Fibroblast of skin of scalp (primary cell): ENCODE results near the gene HLA-DPA1.

Source experiments
- DNase-seq: peaks from one replicate; pipeline ENCODE4 v3.0.0-alpha.2; 2013

The HLA-DPA1 gene

DNA sequence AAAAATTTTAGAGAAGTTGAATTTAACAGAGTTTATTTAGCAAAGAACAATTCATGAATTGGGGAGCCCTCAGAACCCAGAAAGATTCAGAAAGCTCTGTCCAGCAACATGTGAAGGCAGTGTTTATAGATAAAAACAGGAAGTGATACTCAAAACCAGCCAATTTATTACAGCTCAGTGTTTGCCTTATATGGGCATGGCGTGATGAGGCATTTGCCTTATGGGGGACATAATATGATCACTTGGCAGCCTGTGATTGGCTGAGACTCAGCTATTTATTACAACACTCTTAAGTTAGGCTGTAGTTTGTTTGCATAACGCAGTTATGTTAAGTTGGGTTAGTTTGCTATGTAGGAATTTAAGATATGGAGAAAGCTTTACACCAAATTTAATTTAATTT is 11.5 kb downstream of the HLA-DPA1 start:
- peak; percentile 30 for DNase-seq

GRCh38 chr6:33057222-33058150 is 16.0 kb downstream of the HLA-DPA1 start:
- DNase-seq, result no peak

DNA sequence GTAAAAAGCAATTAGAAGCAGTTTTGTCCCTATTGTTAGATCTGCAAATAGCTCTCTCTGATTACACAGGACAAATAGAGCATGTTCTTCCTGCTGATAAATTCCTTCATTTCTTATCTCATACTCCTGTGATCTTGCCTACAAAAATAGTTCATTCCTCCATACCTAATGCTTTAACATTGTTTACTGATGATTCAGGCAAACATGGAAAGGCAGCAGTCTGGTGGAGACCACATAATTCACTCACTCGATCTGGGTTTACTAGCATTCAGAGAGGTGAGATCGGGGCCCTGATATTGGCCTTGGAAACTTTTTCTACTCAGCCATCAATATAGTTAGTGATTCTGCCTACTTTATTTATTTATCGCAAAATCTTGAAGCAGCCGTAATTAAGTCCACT is 20.2 kb downstream of the HLA-DPA1 start:
- peak; percentile 12 for DNase-seq

GRCh38 chr6:33052627-33053026 is 20.8 kb downstream of the HLA-DPA1 start:
- DNase-seq, result no peak

- no peak for DNase-seq
Measured at GRCh38 chr6:33050014-33050810, 23.2 kb downstream of the HLA-DPA1 start.

DNA sequence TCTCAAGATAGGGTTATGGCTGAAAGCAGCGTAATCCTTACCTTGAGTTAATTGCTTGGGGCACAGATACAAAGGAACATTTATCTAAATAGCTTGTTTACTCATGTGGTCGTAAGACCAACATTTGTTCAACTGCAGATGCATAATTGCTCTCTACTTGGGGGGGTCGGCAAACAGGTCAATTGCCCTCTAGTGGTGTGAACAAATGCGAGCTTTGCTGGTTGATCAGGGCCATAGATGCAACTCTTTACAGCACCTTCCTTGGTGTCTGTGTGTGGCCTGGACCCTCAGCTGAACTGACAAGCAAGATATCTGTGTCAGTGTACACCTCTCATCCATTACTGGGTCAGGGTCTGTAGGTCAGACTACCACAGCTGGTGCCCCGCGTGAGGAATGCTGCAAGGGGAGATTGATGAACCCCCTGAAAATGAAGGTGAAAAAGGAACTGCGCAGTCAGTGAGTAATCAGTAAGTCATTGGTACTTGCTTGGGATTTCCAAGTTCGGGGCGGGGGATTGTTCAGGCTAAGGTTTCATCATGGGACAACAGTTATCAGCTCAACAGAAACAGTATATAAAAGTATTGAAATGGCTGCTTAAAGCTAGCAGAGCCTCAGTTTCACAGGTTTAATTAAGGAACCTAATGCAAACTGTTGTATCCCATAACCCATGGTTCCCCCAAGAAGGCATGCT is 24.0 kb downstream of the HLA-DPA1 start:
- DNase-seq, result no peak

- no peak for DNase-seq
Measured at GRCh38 chr6:33040157-33040556, 33.3 kb downstream of the HLA-DPA1 start.

DNA sequence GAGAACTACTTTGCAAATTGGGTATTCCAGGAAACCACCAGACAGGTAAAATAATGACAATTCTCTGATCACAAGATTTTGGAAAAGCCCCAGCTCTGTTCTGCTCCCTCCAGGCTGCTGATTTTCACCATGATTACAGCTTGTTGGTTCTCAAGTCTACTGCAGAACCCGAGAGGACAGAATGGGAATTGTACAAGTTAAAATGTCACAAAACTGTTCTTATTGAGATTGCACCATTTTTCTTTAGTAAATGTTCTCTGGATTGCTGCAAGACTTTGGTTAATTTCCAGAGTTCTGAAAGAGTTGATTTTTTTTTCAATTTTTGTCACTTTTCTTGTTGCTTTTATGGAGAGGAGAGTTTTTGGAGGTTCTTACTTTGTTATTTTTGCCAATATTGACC is 36.9 kb downstream of the HLA-DPA1 start:
- DNase-seq, result no peak

DNA sequence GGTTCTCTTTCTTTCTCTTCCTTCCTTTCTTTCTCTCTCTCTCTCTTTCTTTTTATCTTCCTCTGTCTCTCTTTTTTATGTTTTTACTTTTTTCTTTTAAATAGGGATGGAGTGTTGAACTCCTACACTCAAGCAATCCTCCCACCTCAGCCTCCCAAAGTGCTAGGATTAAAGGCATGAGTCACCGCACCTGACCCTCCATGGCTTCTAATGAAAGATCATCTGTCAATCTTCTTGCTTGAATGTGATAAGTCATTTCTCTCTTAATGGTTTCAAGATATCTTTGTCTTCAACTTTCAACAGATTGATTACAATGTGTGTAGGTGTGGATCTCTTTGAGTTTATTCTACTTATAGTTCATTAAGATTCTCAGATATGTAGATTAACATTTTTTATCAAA is 38.9 kb downstream of the HLA-DPA1 start:
- no peak for DNase-seq

DNA sequence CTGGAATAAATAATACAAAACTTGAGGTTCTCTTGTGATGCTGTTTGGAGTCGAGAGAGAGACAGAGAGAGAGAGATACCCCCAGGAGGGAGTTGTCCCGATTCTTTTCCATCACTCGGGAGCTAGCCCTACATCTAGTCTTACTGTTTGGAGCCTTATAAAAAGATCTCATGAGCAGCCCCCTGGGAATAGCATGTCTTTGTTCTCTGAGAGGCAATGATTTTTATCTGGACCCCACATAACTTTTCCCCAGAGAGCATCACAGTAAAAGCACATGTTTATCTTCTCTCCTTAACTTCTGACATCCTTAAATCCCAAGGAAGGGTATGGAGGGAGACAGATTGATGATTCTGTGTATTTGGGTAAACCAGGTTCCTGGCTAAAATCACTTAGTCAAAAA is 43.2 kb downstream of the HLA-DPA1 start:
- DNase-seq, result no peak

DNA sequence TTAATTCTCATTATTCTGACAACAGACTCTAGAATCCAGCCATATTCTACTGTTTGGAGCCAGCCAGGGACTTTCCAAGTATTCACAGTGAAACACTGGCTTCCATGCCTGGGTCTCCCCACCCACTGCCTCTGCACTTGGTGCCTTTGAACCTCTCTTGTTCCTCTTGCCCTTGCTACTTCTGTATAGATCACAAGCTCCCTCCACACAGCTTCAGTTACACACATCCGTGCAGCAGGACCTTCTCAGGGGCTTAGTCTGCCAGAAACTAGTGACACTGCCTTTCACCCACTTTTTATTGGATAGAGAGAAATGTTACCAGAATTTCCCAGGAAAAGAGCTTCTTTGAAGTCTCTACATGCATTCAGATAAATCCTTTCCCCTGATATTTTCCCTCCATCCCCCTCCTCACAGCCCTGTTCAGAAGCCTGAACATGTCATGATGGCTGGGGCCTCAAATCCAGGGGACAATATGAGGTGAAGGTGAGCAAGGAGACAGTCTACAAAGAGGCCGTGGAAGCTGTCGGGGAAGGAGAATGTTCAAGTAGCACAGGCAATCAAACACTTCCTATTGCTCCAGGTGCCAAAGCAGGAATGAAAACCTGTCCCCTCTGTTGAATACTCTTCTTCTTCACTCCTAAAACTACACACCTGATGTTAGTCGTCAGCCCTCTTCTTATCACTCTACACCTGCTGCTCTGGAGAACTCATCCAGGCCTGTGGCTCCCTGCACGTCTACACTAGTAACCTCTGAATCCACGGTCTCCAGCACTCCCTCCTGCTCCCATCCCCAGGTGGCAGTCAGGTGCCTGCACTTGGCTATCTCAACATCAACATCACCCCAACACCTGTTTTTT is 43.9 kb downstream of the HLA-DPA1 start:
- no peak for DNase-seq

- DNase-seq, result no peak
Measured at GRCh38 chr6:33028220-33028849, 45.1 kb downstream of the HLA-DPA1 start.

DNA sequence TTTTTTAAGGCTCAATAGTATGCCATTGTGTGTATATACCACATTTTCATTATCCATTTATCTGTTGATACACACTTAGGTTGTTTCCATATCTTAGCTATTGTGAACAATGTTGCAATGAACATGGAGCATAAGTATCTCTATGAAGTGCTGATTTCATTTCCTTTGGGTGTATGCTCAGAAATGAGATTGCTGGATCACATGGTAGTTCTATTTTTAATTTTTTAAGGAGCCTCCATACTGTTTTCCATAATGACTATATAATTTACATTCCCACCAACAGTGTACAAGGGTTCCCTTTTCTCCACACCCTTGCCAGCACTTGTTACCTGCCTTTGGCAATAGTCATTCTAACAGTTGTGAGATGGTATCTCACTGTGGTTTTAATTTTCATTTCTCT is 48.9 kb downstream of the HLA-DPA1 start:
- no peak for DNase-seq

DNA sequence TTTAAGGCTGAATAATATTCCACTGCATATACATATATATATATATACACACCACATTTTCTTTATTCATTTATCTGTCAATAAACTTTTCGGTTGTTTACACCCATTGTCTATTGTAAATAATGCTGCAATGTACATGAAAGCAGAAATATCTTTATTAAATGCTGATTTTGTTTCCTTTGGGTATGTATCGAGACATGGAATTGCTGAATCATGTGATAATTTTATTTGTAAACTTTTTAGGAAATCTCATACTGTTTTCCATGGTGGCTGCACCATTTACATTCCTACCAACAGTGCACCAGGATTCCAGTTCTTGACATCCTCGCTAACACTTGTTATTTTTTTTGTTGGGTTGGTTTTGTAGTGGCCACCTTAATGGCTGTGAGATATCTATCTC is 49.9 kb downstream of the HLA-DPA1 start:
- DNase-seq, result no peak

DNA sequence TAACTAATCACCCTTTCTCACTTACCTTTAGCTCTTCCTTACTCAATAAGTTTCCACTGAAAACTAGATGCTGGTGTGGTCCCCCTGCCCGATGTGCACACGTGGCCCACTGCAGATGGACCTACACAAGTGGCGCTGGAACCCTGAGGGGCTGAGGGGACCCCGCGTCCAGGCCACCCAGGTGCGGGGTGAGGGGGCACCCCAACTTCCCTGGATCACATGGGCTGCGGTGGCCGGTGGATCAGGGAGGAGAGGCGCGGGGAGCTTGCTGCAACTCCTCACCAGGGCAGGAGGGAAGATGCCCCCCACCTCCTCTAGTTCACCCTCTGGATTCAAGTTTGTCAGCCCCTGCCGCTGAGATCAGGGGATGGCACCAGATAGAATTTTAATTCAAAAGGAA is 51.5 kb downstream of the HLA-DPA1 start:
- DNase-seq, result no peak

- DNase-seq, result no peak
Measured at GRCh38 chr6:33019372-33019771, 54.1 kb downstream of the HLA-DPA1 start.

DNA sequence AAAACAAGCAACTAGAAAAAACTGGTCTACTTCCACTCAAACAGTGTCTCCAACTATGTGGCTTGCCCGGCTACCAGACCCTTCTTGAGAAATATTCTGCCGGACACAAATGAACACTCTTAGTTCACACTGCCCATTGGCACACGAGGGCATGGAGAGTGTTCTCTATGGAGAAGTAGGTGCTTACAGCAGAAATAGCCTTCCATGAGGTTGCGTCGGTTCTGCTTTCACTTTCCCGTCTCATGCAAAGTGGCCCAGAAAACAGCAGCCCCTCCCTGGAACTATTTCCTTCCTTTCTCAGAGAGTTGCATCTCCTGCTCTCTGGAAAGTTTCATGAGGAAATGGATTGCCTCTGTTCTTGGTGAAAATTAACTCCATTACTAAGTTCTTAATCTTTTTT is 54.5 kb downstream of the HLA-DPA1 start:
- DNase-seq, result peak; percentile 39

DNA sequence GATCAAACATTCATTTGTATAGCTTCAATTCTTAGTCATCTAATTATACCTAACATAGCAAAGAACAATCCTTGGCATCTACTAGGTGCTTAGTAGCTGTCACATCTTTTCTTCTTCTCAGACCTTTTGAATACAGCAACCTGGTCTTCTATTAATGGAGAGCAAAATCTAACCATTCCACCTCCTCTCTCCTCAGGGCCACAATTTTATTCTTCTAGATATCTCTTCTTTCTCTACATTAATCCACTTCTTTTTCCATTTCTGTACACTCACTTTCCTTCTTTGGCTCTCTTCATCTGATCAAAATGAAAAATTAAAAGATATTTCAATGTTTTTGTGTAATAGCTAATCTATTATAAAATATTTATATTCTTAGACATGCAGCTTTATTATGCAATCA is 55.0 kb downstream of the HLA-DPA1 start:
- no peak for DNase-seq

GRCh38 chr6:33017694-33018353 is 55.6 kb downstream of the HLA-DPA1 start:
- DNase-seq, result no peak

- no peak for DNase-seq
Measured at GRCh38 chr6:33017018-33017417, 56.4 kb downstream of the HLA-DPA1 start.

- no peak for DNase-seq
Measured at GRCh38 chr6:33015798-33016197, 57.7 kb downstream of the HLA-DPA1 start.
